ENCODE results near the gene AMBRA1.

The AMBRA1 gene

DNA sequence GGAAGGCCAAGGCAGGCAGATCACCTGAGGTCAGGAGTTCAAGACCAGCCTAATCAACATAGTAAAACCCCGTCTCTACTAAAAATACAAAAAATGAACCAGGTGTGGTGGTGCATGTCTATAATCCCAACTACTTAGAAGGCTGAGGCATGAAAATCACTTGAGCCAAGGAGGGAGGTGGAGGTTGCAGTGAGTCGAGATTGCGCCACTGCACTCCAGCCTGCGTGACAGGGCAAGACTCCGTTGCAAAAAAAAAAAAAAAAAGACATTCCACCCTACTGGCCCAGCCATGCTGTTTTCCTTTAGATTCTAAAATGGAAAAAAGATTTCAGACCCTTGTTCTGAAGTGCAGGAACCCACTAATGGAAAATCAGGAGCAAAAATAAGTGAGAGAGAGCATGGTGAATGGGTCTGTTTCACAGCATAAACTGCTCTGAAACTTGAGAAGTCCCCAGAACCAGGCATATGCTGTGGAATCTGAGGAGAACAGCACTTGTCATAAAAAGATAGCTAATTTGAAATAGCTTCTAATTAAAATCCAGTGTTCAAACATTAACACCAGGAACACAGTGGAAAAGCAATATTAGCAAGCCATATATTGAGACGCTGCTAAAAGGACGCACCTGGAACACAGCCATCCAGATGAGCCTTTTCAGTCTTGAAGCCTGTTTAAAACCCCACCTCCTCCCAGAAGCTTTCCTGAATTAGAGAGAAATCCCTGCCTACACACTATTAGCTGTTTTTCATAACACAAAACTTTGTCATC lies 136.0 kb downstream of the AMBRA1 start:
- H3K4me3 ChIP-seq (ENCODE audit: low read depth, low read length): no peak overlapping the region
- no peak for DNase-seq (ENCODE audit: low read depth)
- TF ChIP-seq, protein P1, sequence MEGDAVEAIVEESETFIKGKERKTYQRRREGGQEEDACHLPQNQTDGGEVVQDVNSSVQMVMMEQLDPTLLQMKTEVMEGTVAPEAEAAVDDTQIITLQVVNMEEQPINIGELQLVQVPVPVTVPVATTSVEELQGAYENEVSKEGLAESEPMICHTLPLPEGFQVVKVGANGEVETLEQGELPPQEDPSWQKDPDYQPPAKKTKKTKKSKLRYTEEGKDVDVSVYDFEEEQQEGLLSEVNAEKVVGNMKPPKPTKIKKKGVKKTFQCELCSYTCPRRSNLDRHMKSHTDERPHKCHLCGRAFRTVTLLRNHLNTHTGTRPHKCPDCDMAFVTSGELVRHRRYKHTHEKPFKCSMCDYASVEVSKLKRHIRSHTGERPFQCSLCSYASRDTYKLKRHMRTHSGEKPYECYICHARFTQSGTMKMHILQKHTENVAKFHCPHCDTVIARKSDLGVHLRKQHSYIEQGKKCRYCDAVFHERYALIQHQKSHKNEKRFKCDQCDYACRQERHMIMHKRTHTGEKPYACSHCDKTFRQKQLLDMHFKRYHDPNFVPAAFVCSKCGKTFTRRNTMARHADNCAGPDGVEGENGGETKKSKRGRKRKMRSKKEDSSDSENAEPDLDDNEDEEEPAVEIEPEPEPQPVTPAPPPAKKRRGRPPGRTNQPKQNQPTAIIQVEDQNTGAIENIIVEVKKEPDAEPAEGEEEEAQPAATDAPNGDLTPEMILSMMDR (IDR thresholded peaks at IDR 0.05; ENCODE audit: low read depth, low read length, missing control alignments): no peak

- no peak overlapping the region for H3K4me3 ChIP-seq (ENCODE audit: low read depth, low read length)
These were observed 136.8 kb downstream of the AMBRA1 start for GRCh38 chr11:46457021-46457420.

DNA sequence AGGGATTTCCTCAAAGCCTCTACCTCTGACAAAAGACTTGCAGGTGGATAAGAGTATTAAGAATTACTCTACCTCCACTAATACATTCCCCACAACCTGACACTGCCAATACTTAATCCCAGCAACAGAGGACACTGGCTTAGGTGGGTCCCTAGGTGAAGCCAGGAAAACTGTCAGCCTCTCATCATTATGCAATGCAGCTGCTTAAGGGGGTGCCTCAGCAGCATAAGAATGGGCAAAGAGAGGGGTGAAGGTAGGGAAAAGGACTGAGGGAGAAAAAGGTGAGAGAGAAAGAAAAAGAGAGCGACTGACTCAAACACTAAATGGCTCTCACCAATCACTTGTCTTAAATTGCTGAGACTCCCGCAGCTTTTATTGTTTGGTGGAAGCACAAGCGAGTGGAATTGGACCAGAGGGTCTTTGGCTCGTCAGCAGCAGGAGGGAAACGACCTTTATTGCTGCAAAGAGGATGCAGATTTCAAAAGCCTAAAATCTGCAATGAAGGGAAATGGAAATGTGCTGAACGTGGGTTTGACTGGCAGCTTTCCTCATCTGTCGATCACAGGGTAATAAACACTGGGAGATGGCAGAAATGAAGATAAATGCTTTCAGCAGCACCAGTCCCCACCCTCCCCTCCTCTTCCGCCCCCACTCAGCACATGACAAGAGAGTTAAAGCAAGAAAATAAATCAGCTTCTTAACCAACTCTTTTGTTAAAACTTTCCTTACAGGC lies 137.4 kb downstream of the AMBRA1 start:
- TF ChIP-seq, protein P1 (IDR thresholded peaks at IDR 0.05; ENCODE audit: low read depth, low read length, missing control alignments): no peak
- no peak overlapping the region for H3K4me3 ChIP-seq (ENCODE audit: low read depth, low read length)
- DNase-seq (ENCODE audit: low read depth): no peak

More at GRCh38 chr11:46457021-46457420, 136.8 kb downstream of the AMBRA1 start:
- no peak for DNase-seq (ENCODE audit: low read depth)
- TF ChIP-seq, protein P1 (IDR thresholded peaks at IDR 0.05; ENCODE audit: low read depth, low read length, missing control alignments): no peak

GRCh38 chr11:46455834-46456233 lies 138.0 kb downstream of the AMBRA1 start:
- H3K4me3 ChIP-seq (ENCODE audit: low read depth, low read length): no peak overlapping the region
- TF ChIP-seq, protein P1 (IDR thresholded peaks at IDR 0.05; ENCODE audit: low read depth, low read length, missing control alignments): no peak
- DNase-seq (ENCODE audit: low read depth): no peak

- H3K4me3 ChIP-seq (ENCODE audit: low read depth, low read length): no peak overlapping the region
- TF ChIP-seq, protein P1 (IDR thresholded peaks at IDR 0.05; ENCODE audit: low read depth, low read length, missing control alignments): no peak
- DNase-seq (ENCODE audit: low read depth): no peak
These were observed 140.8 kb downstream of the AMBRA1 start for GRCh38 chr11:46452918-46453517.

GRCh38 chr11:46451759-46452158 lies 142.1 kb downstream of the AMBRA1 start:
- no peak for DNase-seq (ENCODE audit: low read depth)
- no peak overlapping the region for H3K4me3 ChIP-seq (ENCODE audit: low read depth, low read length)
- TF ChIP-seq, protein P1 (IDR thresholded peaks at IDR 0.05; ENCODE audit: low read depth, low read length, missing control alignments): no peak

Data from GM12864 (cell line).